AG09309 (cell line): ENCODE measurements around the gene SYT9.

Experiments used
- DNase-seq: peaks from one replicate; pipeline ENCODE4 v3.0.0-alpha.2; 2010; ENCODE audit warnings: low read depth
- H3K4me3 ChIP-seq: 2 replicates; pipeline ENCODE4 v1.5.1; 2011; ENCODE audit warnings: mild to moderate bottlenecking, low read depth, low read length, moderate library complexity; ENCODE audit not compliant: control insufficient read depth
- CTCF ChIP-seq: IDR thresholded peaks from 2 replicates; pipeline ENCODE4 v1.5.1; 2011; ENCODE audit warnings: mild to moderate bottlenecking, low read depth, low read length, inconsistent platforms; ENCODE audit not compliant: insufficient read depth, control insufficient read depth; ENCODE audit errors: missing control alignments

SYT9 gene

DNA sequence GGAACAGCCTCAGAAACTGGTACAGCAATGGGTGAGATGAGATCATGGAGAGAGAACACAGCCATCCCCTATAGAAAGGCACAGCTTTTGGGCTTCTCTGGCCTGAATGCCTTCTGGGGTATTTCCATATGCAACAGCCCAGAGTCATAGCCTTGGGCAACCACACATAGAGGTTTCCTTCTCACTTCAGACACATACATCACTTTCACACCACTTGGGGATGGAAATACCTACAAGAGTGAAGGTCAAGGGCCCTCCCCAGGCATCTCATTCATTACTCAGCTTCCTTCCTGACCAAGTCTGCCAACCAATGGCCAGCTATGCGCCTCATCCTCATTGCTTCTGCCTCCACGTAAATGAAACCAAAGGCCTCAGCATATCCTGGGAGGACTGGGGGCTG is 215.9 kb downstream of the SYT9 start:
- H3K4me3 ChIP-seq: no peak overlapping the region
- DNase-seq: no peak

DNA sequence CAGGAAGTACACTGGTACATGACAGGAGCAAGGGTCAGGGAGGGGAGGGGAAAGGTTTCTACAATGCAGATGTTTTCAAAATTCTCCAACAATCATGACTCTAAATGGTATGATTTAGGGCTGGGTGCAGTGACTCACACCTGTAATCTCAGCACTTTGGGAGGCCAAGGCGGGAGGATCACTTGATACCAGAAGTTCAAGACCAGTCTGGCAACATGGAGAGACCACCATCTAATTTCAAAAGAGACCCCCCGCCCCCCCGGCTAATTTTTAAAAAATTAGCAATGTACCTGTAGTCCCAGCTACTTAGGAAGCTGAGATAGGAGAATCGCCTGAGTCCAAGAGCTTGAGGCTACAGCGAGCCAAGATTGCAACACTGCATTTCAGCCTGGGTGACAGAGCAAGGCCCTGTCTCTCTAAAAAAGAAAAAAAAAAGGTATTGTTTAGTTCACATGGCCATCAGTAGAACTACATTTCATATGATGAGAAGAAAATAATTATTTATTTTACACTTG is 217.7 kb downstream of the SYT9 start:
- no peak for TF ChIP-seq CTCF
- DNase-seq: no peak
- H3K4me3 ChIP-seq: no peak overlapping the region

More for the DNA sequence above, 215.9 kb downstream of the SYT9 start:
- TF ChIP-seq CTCF: no peak

DNA sequence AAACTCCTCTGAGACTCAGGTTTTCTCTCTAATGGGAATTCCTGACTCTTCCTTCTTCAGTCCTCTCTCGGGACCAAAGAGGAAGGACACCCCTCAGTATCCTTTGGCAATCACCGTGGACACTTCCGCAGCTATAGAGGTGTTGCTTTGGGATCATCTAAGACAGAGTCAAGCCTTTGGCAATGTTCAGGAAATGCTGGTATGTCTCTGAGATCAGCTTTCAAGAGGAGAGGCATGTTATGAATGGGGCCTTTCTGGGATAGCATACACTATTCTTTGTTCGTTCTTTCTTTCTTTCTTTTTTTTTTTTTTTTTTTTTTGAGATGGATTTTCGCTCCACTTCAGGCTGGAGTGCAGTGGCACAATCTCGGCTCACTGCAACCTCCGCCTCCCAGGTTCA is 219.4 kb downstream of the SYT9 start:
- DNase-seq: no peak
- TF ChIP-seq CTCF: no peak

DNA sequence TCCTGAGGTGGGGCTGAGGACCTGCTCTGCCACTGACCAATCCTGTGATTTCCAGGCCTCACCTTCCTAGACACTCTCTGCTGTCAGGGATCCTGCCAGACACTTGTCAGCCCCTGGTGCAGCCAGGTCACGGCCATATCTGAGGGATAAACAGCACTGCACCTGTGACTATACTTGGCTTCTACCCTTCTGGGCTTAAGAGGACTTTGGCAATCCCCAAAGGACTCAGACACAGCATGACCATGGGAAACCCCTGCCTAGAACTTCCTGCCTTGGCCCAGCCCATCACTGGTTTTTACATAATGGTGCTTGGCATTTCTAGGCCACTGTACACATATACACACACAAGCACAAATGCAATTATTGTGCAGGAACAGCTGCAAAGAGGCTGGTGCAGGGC is 222.0 kb downstream of the SYT9 start:
- no peak overlapping the region for H3K4me3 ChIP-seq
- no peak for TF ChIP-seq CTCF
- DNase-seq: no peak

More for the DNA sequence above, 219.4 kb downstream of the SYT9 start:
- no peak overlapping the region for H3K4me3 ChIP-seq

- peak; percentile 42 for DNase-seq
- no peak for TF ChIP-seq CTCF
- no peak overlapping the region for H3K4me3 ChIP-seq
Observed at GRCh38 chr11:7480113-7480512, 228.4 kb downstream of the SYT9 start.

- no peak for TF ChIP-seq CTCF
- no peak overlapping the region for H3K4me3 ChIP-seq
- DNase-seq: no peak
Observed at GRCh38 chr11:7484131-7484530, 232.4 kb downstream of the SYT9 start.

- no peak overlapping the region for H3K4me3 ChIP-seq
- no peak for DNase-seq
- TF ChIP-seq CTCF: no peak
Observed at GRCh38 chr11:7484645-7485044, 232.9 kb downstream of the SYT9 start.
